LNCaP clone FGC (cell line): ENCODE results near the gene KCNQ2.

Experiments
- DNase-seq: peaks from one replicate; pipeline ENCODE4 v3.0.0-alpha.2; 2011; ENCODE audit warnings: low read depth
- H3K4me3 ChIP-seq: 2 replicates; pipeline ENCODE4 v1.5.1; 2011; ENCODE audit warnings: mild to moderate bottlenecking, low read depth, low read length, control low read depth
- CTCF ChIP-seq: IDR thresholded peaks from 2 replicates; pipeline ENCODE4 v1.5.1; 2012; ENCODE audit warnings: mild to moderate bottlenecking; ENCODE audit not compliant: control insufficient read depth, insufficient read depth; ENCODE audit errors: extremely low read depth

KCNQ2 gene

GRCh38 chr20:63420359-63421093 is 51.9 kb downstream of the KCNQ2 start:
- no peak for TF ChIP-seq CTCF
- no peak overlapping the region for H3K4me3 ChIP-seq
- no peak for DNase-seq

DNA sequence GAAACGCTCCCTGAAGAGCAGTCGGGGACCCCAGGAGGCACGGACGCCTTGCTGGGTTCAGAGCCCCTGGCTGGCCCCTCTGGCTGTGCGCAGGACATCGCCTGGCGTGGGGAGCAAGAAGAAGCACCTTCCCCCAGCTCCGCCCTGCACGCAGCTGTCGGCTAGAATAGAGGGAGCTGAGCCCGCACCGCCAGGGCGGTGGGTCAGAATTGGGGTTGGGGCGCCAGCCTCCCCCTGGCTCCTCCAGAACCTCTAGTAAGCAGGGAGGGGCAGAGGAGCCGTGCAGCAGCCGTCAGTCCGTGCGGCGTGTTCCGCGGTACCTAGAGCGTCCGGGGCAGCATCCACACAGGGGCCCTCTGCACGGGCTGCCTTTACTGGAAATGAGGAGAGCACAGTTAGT is 53.2 kb downstream of the KCNQ2 start:
- DNase-seq: no peak
- no peak overlapping the region for H3K4me3 ChIP-seq
- no peak for TF ChIP-seq CTCF

DNA sequence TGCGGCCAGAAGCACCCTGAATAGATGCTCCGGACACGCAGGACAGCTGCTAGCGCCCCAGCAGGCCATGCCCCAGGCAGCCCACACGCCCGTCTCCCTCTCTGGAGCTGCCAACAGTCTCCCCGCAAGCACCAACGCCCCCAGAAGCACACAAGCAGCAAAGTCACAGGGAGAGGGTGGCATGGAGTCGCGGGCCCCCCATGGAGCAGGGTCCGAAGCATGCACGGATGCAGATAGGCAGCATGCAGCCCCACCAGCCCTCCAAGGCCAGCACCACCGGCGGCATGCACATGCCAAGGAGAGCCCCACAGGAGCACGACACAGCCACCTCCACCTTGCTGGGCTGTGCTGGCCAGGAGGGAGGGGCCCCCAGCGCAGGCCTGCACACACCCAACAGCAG is 53.8 kb downstream of the KCNQ2 start:
- no peak for DNase-seq
- TF ChIP-seq CTCF: no peak
- H3K4me3 ChIP-seq: no peak overlapping the region

DNA sequence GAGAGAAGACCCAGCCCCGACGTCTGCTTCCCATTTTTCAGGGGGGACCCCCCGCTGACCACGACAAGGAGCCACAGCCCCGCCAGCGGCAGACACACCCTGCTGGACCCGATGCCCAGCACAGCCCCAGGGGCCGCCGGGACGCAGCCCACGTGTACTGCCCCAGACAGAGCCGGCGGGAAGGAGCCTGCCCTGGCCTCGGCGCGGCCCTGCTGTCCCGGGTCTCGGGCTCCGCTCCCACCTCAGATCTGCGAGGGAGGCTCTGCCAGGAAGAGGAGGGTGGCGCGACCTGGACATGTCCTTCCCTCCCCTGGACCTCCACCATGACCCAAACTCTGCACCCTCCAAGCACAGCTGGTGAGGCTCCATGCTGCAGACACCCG is 54.7 kb downstream of the KCNQ2 start:
- no peak for TF ChIP-seq CTCF
- no peak overlapping the region for H3K4me3 ChIP-seq

DNA sequence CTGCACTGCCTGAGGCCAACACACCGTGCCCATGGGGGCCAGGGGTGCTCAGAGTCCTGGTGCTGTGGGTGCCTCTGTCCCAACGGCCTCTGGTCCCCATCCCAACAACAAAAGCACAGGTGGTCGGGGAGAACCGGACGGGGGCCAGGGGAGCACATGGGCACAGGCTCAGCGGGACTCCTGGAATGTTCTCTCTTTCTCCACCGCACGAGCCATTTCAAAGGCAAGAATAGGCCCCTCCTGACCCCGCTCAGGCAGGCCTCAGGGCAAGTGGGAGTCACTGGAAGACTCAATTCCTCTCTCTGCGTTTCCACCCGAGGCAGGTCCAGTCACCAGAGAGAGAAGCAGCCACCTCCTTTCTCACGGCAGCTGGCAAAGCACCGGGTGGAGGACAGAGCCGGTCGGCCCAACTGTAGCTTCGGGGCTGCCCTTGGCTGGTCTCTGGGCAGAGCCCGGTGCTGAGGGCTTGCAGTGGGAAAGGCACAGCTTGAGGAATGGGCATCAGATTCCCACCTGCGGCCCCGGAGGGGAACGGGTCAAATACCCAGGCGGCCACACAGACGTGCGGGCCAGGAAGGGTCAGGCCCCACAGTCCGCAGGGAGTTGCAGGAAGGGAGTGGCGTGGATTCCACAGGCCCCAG is 55.2 kb downstream of the KCNQ2 start:
- no peak for DNase-seq
- TF ChIP-seq CTCF: no peak
- no peak overlapping the region for H3K4me3 ChIP-seq

More for the DNA sequence above, 54.7 kb downstream of the KCNQ2 start:
- no peak for DNase-seq

- TF ChIP-seq CTCF: no peak
- H3K4me3 ChIP-seq: no peak overlapping the region
- no peak for DNase-seq
Observed at GRCh38 chr20:63416631-63417030, 55.8 kb downstream of the KCNQ2 start.
